ENCODE data around the gene HABP4. TPM values are rescaled to one million over a fixed set of nuclear protein-coding genes. Genes with fewer than 3 reads are reported as not detected.
A peak's percentile ranks its signal among the peaks of the same experiment; 100 is the strongest.

The HABP4 gene
- total and polyA plus RNA-seq, 2 of the 4 experiments (the other 2 are of a cell fraction): 5.2 to 10.6 TPM

GRCh38 chr9:96513622-96514021 lies 63.7 kb downstream of the HABP4 start:
- no peak overlapping the region for H3K9ac ChIP-seq (ENCODE audit: low read depth, low read length)
- peak; percentile 87 for DNase-seq

More at GRCh38 chr9:96513622-96514021, 63.7 kb downstream of the HABP4 start:
- Histone ChIP-seq H3K23ac (ENCODE audit: low read depth, low read length) (no peak overlapping the region), H3K14ac (replicated peaks; ENCODE audit: low read depth, low read length) (no peak overlapping the region), H2BK15ac (ENCODE audit: low read depth, low read length) (no peak overlapping the region), H2BK5ac (ENCODE audit: low read depth, low read length, poor library complexity, severe bottlenecking) (peak overlapping the region; percentile 19), H3K9me1 (ENCODE audit: insufficient read depth, low read length) (peaks cover 16% of the 10 kb centered on the region), H3K9me3 (ENCODE audit: control insufficient read depth, insufficient read depth, low read length) (no peaks in the 10 kb centered on the region), H3K4me3 (ENCODE audit: insufficient read depth, low read depth, low read length) (no peak overlapping the region), H3K27ac (ENCODE audit: insufficient read depth, low read length) (peak overlapping the region; percentile 0; the same call in 1 of the 2 replicates), H2BK20ac (ENCODE audit: low read depth, low read length) (0 out of 2 replicates have a peak overlapping the region, but pooled peaks have one; percentile 28), H3K4me2 (ENCODE audit: low read depth, low read length) (no peak overlapping the region), H3K4ac (ENCODE audit: low read depth, low read length) (0 out of 2 replicates have a peak overlapping the region, but pooled peaks have one; percentile 10), H3K18ac (ENCODE audit: low read depth, low read length) (no peak overlapping the region), H3K79me1 (ENCODE audit: low read depth in 1 of 2, low read length in 2 of 2) (peaks cover 0 to 14% of the 10 kb centered on the region in 2 experiments; a peak in 2 of 4 replicates), H2BK120ac (ENCODE audit: low read depth, low read length) (no peak overlapping the region), H2AFZ (replicated peaks; ENCODE audit: low read length, poor library complexity) (no peak overlapping the region), H3K4me1 (ENCODE audit: control insufficient read depth, insufficient read depth, low read length) (peaks cover 15% of the 10 kb centered on the region), H4K20me1 (ENCODE audit: insufficient read depth, low read length) (no peaks in the 10 kb centered on the region; the same call in 1 of the 2 replicates), H3K56ac (ENCODE audit: extremely low read depth, insufficient read depth, low read length) (no peak overlapping the region), H3K36me3 (ENCODE audit: control insufficient read depth, insufficient read depth, low read length) (peaks cover 4% of the 10 kb centered on the region), H2AK5ac (ENCODE audit: low read depth, low read length) (no peak overlapping the region; the same call in 1 of the 2 replicates), H4K5ac (ENCODE audit: low read depth, low read length) (no peak overlapping the region), H4K91ac (ENCODE audit: insufficient read depth, low read depth, low read length) (no peak overlapping the region), H3K27me3 (ENCODE audit: control insufficient read depth, insufficient read depth, low read length) (no peaks in the 10 kb centered on the region), H4K8ac (ENCODE audit: low read depth in 2 of 2, low read length in 2 of 2) (no peak overlapping the region), H2AK9ac (replicated peaks; ENCODE audit: low read depth, low read length, poor library complexity) (no peak overlapping the region)
- in situ Hi-C loops (cut with MboI; ENCODE audit: low sequenced_read_pairs): no loop called here
- ATAC-seq (ENCODE audit: low read depth): peak; percentile 73
- intact Hi-C loops (cut with micrococcal nuclease): no loop called here
- TF ChIP-seq BHLHE40 (IDR thresholded peaks at IDR 0.05; ENCODE audit: low read depth, low read length) (peak; percentile 91), FOS (IDR thresholded peaks at IDR 0.05; ENCODE audit: low read depth, low read length) (peak; percentile 64; the same call in 1 of the 2 replicates), CEBPB (IDR thresholded peaks at IDR 0.05; ENCODE audit: low read depth, low read length) (peak; percentile 38; the same call in 1 of the 2 replicates), CTCF (conservative IDR thresholded peaks at IDR 0.05; ENCODE audit: low read depth, low read length) (no peak), RAD21 (IDR thresholded peaks at IDR 0.05; ENCODE audit: low read length) (no peak), MAFK (IDR thresholded peaks at IDR 0.05; ENCODE audit: low read depth, low read length) (no peak), CHD1 (IDR thresholded peaks at IDR 0.05; ENCODE audit: low read depth, low read length) (no peak), RCOR1 (IDR thresholded peaks at IDR 0.05; ENCODE audit: insufficient replicate concordance, low read length) (no peak), MAZ (IDR thresholded peaks at IDR 0.05; ENCODE audit: borderline replicate concordance, low read depth, low read length) (no peak), POLR2A (IDR thresholded peaks at IDR 0.05; ENCODE audit: low read depth, low read length) (no peak), SMC3 (IDR thresholded peaks at IDR 0.05; ENCODE audit: low read depth, low read length) (peak; percentile 2; the same call in 1 of the 2 replicates), RFX5 (IDR thresholded peaks at IDR 0.05; ENCODE audit: low read depth, low read length) (no peak), USF2 (IDR thresholded peaks at IDR 0.05; ENCODE audit: low read depth, low read length) (no peak), NFE2L2 (IDR thresholded peaks at IDR 0.05; ENCODE audit: low read depth, low read length) (no peak), ELK1 (IDR thresholded peaks at IDR 0.05; ENCODE audit: borderline replicate concordance, low read depth, low read length) (no peak), MXI1 (IDR thresholded peaks at IDR 0.05; ENCODE audit: borderline replicate concordance, low read depth, low read length) (no peak)
- dilution Hi-C loops (cut with HindIII; ENCODE audit: low sequenced_read_pairs, unreplicated experiment): no loop called here
- POLR2A ChIA-PET (ENCODE audit: unreplicated experiment): no interaction called here
- WGBS, 2 experiments (ENCODE audit: extremely low coverage in 2 of 2, insufficient read length in 1 of 2): no CpG with 5 or more reads among the region's 5 CpGs
- CTCF ChIA-PET: no interaction called here
- BruUV-seq (replicated peaks): no TSS peak
